Osteocyte (in vitro differentiated cells): ENCODE measurements around the gene PHAF1. TPM values are rescaled to one million over a fixed set of nuclear protein-coding genes. Genes with fewer than 3 reads are reported as not detected.
"Not testable (repeated sequence)": the region's sequence is repeated elsewhere in the genome, so short reads cannot be mapped to it uniquely, and the experiment has no call there.

ENCODE experiments used
- DNase-seq: peaks from one replicate; pipeline ENCODE4 v3.0.0; 2021; ENCODE audit warnings: mixed read lengths; ENCODE audit not compliant: unreplicated experiment; ENCODE audit errors: extremely low spot score
- H3K27ac Mint-ChIP-seq: one replicate; pipeline ENCODE4 v1.8.0; 2021; ENCODE audit warnings: mild to moderate bottlenecking, mixed read lengths; ENCODE audit not compliant: unreplicated experiment
- H3K27me3 Mint-ChIP-seq: one replicate; pipeline ENCODE4 v1.8.0; 2021; ENCODE audit warnings: mixed read lengths; ENCODE audit not compliant: unreplicated experiment
- H3K36me3 Mint-ChIP-seq: one replicate; pipeline ENCODE4 v1.8.0; 2021; ENCODE audit warnings: mixed read lengths; ENCODE audit not compliant: unreplicated experiment
- H3K4me1 Mint-ChIP-seq: one replicate; pipeline ENCODE4 v1.8.0; 2021; ENCODE audit warnings: mixed read lengths; ENCODE audit not compliant: unreplicated experiment
- H3K4me3 Mint-ChIP-seq: one replicate; pipeline ENCODE4 v1.8.0; 2021; ENCODE audit warnings: mild to moderate bottlenecking, moderate library complexity, mixed read lengths; ENCODE audit not compliant: unreplicated experiment
- H3K9me3 Mint-ChIP-seq: one replicate; pipeline ENCODE4 v1.8.0; 2021; ENCODE audit warnings: mixed read lengths; ENCODE audit not compliant: unreplicated experiment
- CTCF ChIP-seq: fragments of 200-600 bp; sonication (generic); IDR thresholded peaks from 2 replicates; pipeline ENCODE4 v1.5.0; 2021; ENCODE audit warnings: antibody characterized with exemption, mild to moderate bottlenecking, moderate library complexity
- total RNA-seq: library from RNA; stranded (reverse); gene quantifications from 2 replicates; pipeline ENCODE4 v1.2.1, GENCODE V29; 2021

PHAF1 gene
- total RNA-seq, 1 donor from 2014 or later = 19.5 TPM

GRCh38 chr16:67115639-67116038 is 5.9 kb downstream of the PHAF1 start:
- Mint-ChIP-seq H3K36me3 (peaks cover 10% of the 10 kb centered on the region), H3K27ac (no peak overlapping the region), H3K27me3 (no peaks in the 10 kb centered on the region), H3K4me1 (peaks cover 14% of the 10 kb centered on the region), H3K4me3 (no peak overlapping the region), H3K9me3 (no peaks in the 10 kb centered on the region)
- no peak for TF ChIP-seq CTCF
- DNase-seq = no peak

- H3K27ac Mint-ChIP-seq = no peak overlapping the region
- H3K4me1 Mint-ChIP-seq = peaks cover 5% of the 10 kb centered on the region
- H3K4me3 Mint-ChIP-seq = no peak overlapping the region
Observed at GRCh38 chr16:67116388-67117311, 6.9 kb downstream of the PHAF1 start.

GRCh38 chr16:67117716-67118115 is 8.0 kb downstream of the PHAF1 start:
- no peaks in the 10 kb centered on the region for H3K9me3 Mint-ChIP-seq

More at GRCh38 chr16:67116388-67117311, 6.9 kb downstream of the PHAF1 start:
- TF ChIP-seq CTCF = no peak
- H3K9me3 Mint-ChIP-seq = no peaks in the 10 kb centered on the region
- no peaks in the 10 kb centered on the region for H3K27me3 Mint-ChIP-seq
- DNase-seq = no peak
- H3K36me3 Mint-ChIP-seq = peaks cover 11% of the 10 kb centered on the region

GRCh38 chr16:67120025-67120424 is 10.3 kb downstream of the PHAF1 start:
- Mint-ChIP-seq H3K27ac (no peak overlapping the region), H3K4me3 (no peak overlapping the region), H3K27me3 (no peaks in the 10 kb centered on the region), H3K4me1 (no peaks in the 10 kb centered on the region), H3K9me3 (no peaks in the 10 kb centered on the region), H3K36me3 (peaks cover 14% of the 10 kb centered on the region)
- no peak for DNase-seq
- no peak for TF ChIP-seq CTCF

More at GRCh38 chr16:67117716-67118115, 8.0 kb downstream of the PHAF1 start:
- H3K27ac Mint-ChIP-seq = no peak overlapping the region
- H3K4me3 Mint-ChIP-seq = no peak overlapping the region
- no peak for TF ChIP-seq CTCF
- H3K4me1 Mint-ChIP-seq = peaks cover 2% of the 10 kb centered on the region
- peaks cover 9% of the 10 kb centered on the region for H3K36me3 Mint-ChIP-seq
- H3K27me3 Mint-ChIP-seq = no peaks in the 10 kb centered on the region
- DNase-seq = no peak

- not testable (repeated sequence) for H3K27me3 Mint-ChIP-seq, H3K4me1 Mint-ChIP-seq, H3K27ac Mint-ChIP-seq, H3K9me3 Mint-ChIP-seq, DNase-seq, H3K4me3 Mint-ChIP-seq
- H3K36me3 Mint-ChIP-seq = peaks cover 21% of the 10 kb centered on the region
Observed at GRCh38 chr16:67122799-67123198, 13.1 kb downstream of the PHAF1 start.
